ENCODE data around the gene SYNPO2. TPM values are rescaled to one million over a fixed set of nuclear protein-coding genes. Genes with fewer than 3 reads are reported as not detected.

Gene SYNPO2
- total and polyA plus RNA-seq, 2 of the 13 experiments (the other 11 are each of a cell fraction or from before 2014, with no cell fraction given): not detected

DNA sequence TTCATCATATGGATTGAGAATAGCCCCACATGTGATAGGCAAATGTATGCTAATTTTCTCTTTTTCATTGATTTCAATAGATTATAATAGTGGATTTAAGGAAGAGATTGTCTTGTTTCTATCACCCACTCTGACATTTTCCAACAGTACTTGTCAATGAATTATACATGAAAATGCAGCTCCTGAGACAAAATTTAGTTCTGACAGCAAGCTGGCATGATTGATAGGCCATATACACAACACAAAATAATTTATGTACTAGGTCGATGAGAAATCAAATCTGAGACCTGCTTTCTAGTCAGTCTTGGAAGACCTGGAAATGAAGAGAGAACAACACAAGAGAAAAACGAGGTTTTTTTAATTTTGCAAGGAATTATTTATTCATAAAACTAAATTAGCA, 129.0 kb downstream of the SYNPO2 start:
- H4K20me1 ChIP-seq (ENCODE audit: insufficient read depth, low read length): no peaks in the 10 kb centered on the region
- no peak overlapping the region for H3K4me2 ChIP-seq (ENCODE audit: low read depth, low read length)
- CTCF ChIA-PET (ENCODE audit: low intra/inter-chr PET ratio, low total read pairs): no interaction called here
- in situ Hi-C loops (cut with HindIII; ENCODE audit: extremely low pct_ligation_motif_present, low pct_unique_long_range_greater_than_20kb): no loop called here
- intact Hi-C loops (cut with micrococcal nuclease; ENCODE audit: unreplicated experiment): no loop called here
- no peak overlapping the region for H3K4me3 ChIP-seq (replicated peaks in 1 of 3; ENCODE audit: insufficient read depth in 1 of 3, low read depth in 2 of 3, low read length in 3 of 3)
- no peaks in the 10 kb centered on the region for H3K36me3 ChIP-seq (replicated peaks in 1 of 2; ENCODE audit: control insufficient read depth in 1 of 2, insufficient read depth in 2 of 2, low read length in 2 of 2)
- H3K9me3 ChIP-seq (ENCODE audit: low read length): no peaks in the 10 kb centered on the region
- no peak for TF ChIP-seq REL (CRISPR knock-in tag; conservative IDR thresholded peaks at IDR 0.05)
- TF ChIP-seq SNAI1 (CRISPR knock-in tag; IDR thresholded peaks at IDR 0.05; ENCODE audit: borderline replicate concordance): no peak
- H3K9ac ChIP-seq (ENCODE audit: insufficient read depth, low read depth, low read length): no peak overlapping the region
- no peak for ATAC-seq
- no peak for FAIRE-seq
- no peaks in the 10 kb centered on the region for H3K79me2 ChIP-seq (ENCODE audit: insufficient read depth, low read length)
- no peaks in the 10 kb centered on the region for H3K27me3 ChIP-seq (ENCODE audit: control insufficient read depth in 1 of 2, insufficient read depth in 2 of 2, low read length in 2 of 2)
- BruUV-seq (replicated peaks): no TSS peak
- 0% methylated on average over 2 of the region's 2 CpGs for WGBS (ENCODE audit: low lambda C conversion rate)
- DNase-seq (ENCODE audit: low spot score): no peak
- POLR2A ChIA-PET: no interaction called here
- no peak overlapping the region for H2AFZ ChIP-seq (ENCODE audit: low read length)
- no peaks in the 10 kb centered on the region for H3K4me1 ChIP-seq (ENCODE audit: insufficient read depth, low read length)
- H3K27ac ChIP-seq (ENCODE audit: extremely low read length, insufficient read depth, low read length): no peak overlapping the region

DNA sequence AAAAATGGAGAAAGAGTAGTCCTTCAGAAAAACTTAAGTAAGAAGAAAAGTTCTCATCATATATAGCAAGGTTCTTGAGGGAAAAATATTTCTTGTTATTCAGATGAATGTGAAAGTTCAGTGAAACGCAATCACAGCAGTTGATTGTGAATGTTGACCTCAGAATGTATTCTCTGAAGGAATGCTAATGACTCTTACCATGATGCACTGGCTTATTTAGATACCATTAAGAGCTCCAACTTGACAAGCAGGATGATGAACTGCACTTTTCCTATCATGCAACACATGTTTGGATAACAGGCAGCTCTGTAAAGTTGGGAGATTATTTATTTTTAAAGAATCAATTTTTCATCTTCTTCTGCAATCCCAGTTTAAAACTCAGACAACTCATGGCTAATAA, 131.5 kb downstream of the SYNPO2 start:
- FAIRE-seq (no peak), DNase-seq (ENCODE audit: low spot score) (no peak), ATAC-seq (no peak)
- H3K9ac ChIP-seq (ENCODE audit: insufficient read depth, low read depth, low read length): no peak overlapping the region
- POLR2A ChIA-PET: no interaction called here
- no peaks in the 10 kb centered on the region for H3K27me3 ChIP-seq (ENCODE audit: control insufficient read depth in 1 of 2, insufficient read depth in 2 of 2, low read length in 2 of 2)
- H4K20me1 ChIP-seq (ENCODE audit: insufficient read depth, low read length): no peaks in the 10 kb centered on the region
- in situ Hi-C loops (cut with HindIII; ENCODE audit: extremely low pct_ligation_motif_present, low pct_unique_long_range_greater_than_20kb): no loop called here
- CTCF ChIA-PET (ENCODE audit: low intra/inter-chr PET ratio, low total read pairs): no interaction called here
- no TSS peak for BruUV-seq (replicated peaks)
- intact Hi-C loops (cut with micrococcal nuclease; ENCODE audit: unreplicated experiment): no loop called here
- H2AFZ ChIP-seq (ENCODE audit: low read length): no peak overlapping the region
- 5% methylated on average over 1 of the region's 1 CpG for WGBS (ENCODE audit: low lambda C conversion rate)
- no peaks in the 10 kb centered on the region for H3K79me2 ChIP-seq (ENCODE audit: insufficient read depth, low read length)
- H3K4me1 ChIP-seq (ENCODE audit: insufficient read depth, low read length): no peaks in the 10 kb centered on the region
- H3K27ac ChIP-seq (ENCODE audit: extremely low read length, insufficient read depth, low read length): no peak overlapping the region
- no peaks in the 10 kb centered on the region for H3K9me3 ChIP-seq (ENCODE audit: low read length)
- H3K36me3 ChIP-seq (replicated peaks in 1 of 2; ENCODE audit: control insufficient read depth in 1 of 2, insufficient read depth in 2 of 2, low read length in 2 of 2): no peaks in the 10 kb centered on the region
- no peak overlapping the region for H3K4me3 ChIP-seq (replicated peaks in 1 of 3; ENCODE audit: insufficient read depth in 1 of 3, low read depth in 2 of 3, low read length in 3 of 3)
- no peak overlapping the region for H3K4me2 ChIP-seq (ENCODE audit: low read depth, low read length)
- TF ChIP-seq SP4 (CRISPR knock-in tag; IDR thresholded peaks at IDR 0.05) (no peak), GATAD2A (CRISPR knock-in tag; IDR thresholded peaks at IDR 0.05) (no peak), ZNF510 (CRISPR knock-in tag; IDR thresholded peaks at IDR 0.05; ENCODE audit: low read depth) (no peak), CENPX (CRISPR knock-in tag; IDR thresholded peaks at IDR 0.05) (no peak), ZNF414 (CRISPR knock-in tag; IDR thresholded peaks at IDR 0.05) (no peak), CTCF (CRISPR knock-in tag; IDR thresholded peaks at IDR 0.05) (no peak), ZNF225 (CRISPR knock-in tag; IDR thresholded peaks at IDR 0.05) (no peak), TCF7 (IDR thresholded peaks at IDR 0.05; ENCODE audit: low read depth) (no peak), ZNF12 (CRISPR knock-in tag; IDR thresholded peaks at IDR 0.05) (no peak)

Measured in HepG2 (cell line).